Jurkat, Clone E6-1 (cell line): ENCODE results near the gene MED20.

Experiments used
- DNase-seq: peaks from one replicate; pipeline ENCODE4 v3.0.0-alpha.2; 2011; ENCODE audit warnings: low read depth, low spot score
- H3K4me3 ChIP-seq: 2 replicates; pipeline ENCODE4 v1.5.1; 2011; ENCODE audit warnings: mild to moderate bottlenecking, low read length, control low read depth, moderate library complexity

MED20 gene

GRCh38 chr6:41922154-41922553 is 1.2 kb upstream of the MED20 start:
- DNase-seq = no peak
- H3K4me3 ChIP-seq = peak overlapping the region; percentile 68

GRCh38 chr6:41921712-41921998 is 716 bp upstream of the MED20 start:
- peak overlapping the region; percentile 68 for H3K4me3 ChIP-seq
- no peak for DNase-seq

- DNase-seq = no peak
- H3K4me3 ChIP-seq = no peak overlapping the region
Measured at GRCh38 chr6:41917528-41917927, 3.4 kb downstream of the MED20 start.

- H3K4me3 ChIP-seq = no peak overlapping the region
- DNase-seq = no peak
Measured at GRCh38 chr6:41914869-41915530, 5.9 kb downstream of the MED20 start.

GRCh38 chr6:41914343-41914742 is 6.6 kb downstream of the MED20 start:
- H3K4me3 ChIP-seq = no peak overlapping the region
- DNase-seq = no peak

GRCh38 chr6:41909727-41910126 is 11.2 kb downstream of the MED20 start:
- DNase-seq = no peak
- no peak overlapping the region for H3K4me3 ChIP-seq

- peak; percentile 69 for DNase-seq
Measured at GRCh38 chr6:41901882-41902519, 18.9 kb downstream of the MED20 start.

GRCh38 chr6:41900861-41901260 is 20.1 kb downstream of the MED20 start:
- no peak for DNase-seq
- no peak overlapping the region for H3K4me3 ChIP-seq

More at GRCh38 chr6:41901882-41902519, 18.9 kb downstream of the MED20 start:
- H3K4me3 ChIP-seq = no peak overlapping the region

GRCh38 chr6:41896281-41896680 is 24.7 kb downstream of the MED20 start:
- H3K4me3 ChIP-seq = peak overlapping the region; percentile 95
- no peak for DNase-seq

- H3K4me3 ChIP-seq = peak within 1 kb of the TSS; percentile 95
- DNase-seq = peak; percentile 87
Measured at GRCh38 chr6:41895300-41896233, 25.4 kb downstream of the MED20 start, which contains the start of gene USP49. Gene USP49, minus strand, starts transcription at chr6:41895375. Its CDS starts 88,392 bp downstream, at chr6:41806983.

GRCh38 chr6:41894366-41895299 is 26.3 kb downstream of the MED20 start:
- peak overlapping the region; percentile 95 for H3K4me3 ChIP-seq
- no peak for DNase-seq

- peak; percentile 12 for DNase-seq
- H3K4me3 ChIP-seq = no peak overlapping the region
Measured at GRCh38 chr6:41892921-41893564, 27.9 kb downstream of the MED20 start.

- H3K4me3 ChIP-seq = no peak overlapping the region
- no peak for DNase-seq
Measured at GRCh38 chr6:41887331-41887751, 33.6 kb downstream of the MED20 start.

GRCh38 chr6:41885930-41886329 is 35.0 kb downstream of the MED20 start:
- no peak for DNase-seq
- H3K4me3 ChIP-seq = no peak overlapping the region

- no peak overlapping the region for H3K4me3 ChIP-seq
- DNase-seq = no peak
Measured at GRCh38 chr6:41884957-41885356, 36.0 kb downstream of the MED20 start.

GRCh38 chr6:41881506-41881905 is 39.4 kb downstream of the MED20 start:
- DNase-seq = no peak
- no peak overlapping the region for H3K4me3 ChIP-seq

- H3K4me3 ChIP-seq = no peak overlapping the region
- DNase-seq = no peak
Measured at GRCh38 chr6:41878961-41879405, 42.0 kb downstream of the MED20 start.

- no peak for DNase-seq
- H3K4me3 ChIP-seq = no peak overlapping the region
Measured at GRCh38 chr6:41878246-41878645, 42.7 kb downstream of the MED20 start.
